HG03103 (cell line): ENCODE results near the gene HOXC6.

Experiments
- ATAC-seq: cut with Tn5 transposase; IDR thresholded peaks from one replicate; pipeline ENCODE4 v1.9.1; 2021; ENCODE audit warnings: low read depth; ENCODE audit not compliant: unreplicated experiment

Gene HOXC6

GRCh38 chr12:54025499-54026405, 2.5 kb upstream of the HOXC6 start:
- no peak for ATAC-seq

DNA sequence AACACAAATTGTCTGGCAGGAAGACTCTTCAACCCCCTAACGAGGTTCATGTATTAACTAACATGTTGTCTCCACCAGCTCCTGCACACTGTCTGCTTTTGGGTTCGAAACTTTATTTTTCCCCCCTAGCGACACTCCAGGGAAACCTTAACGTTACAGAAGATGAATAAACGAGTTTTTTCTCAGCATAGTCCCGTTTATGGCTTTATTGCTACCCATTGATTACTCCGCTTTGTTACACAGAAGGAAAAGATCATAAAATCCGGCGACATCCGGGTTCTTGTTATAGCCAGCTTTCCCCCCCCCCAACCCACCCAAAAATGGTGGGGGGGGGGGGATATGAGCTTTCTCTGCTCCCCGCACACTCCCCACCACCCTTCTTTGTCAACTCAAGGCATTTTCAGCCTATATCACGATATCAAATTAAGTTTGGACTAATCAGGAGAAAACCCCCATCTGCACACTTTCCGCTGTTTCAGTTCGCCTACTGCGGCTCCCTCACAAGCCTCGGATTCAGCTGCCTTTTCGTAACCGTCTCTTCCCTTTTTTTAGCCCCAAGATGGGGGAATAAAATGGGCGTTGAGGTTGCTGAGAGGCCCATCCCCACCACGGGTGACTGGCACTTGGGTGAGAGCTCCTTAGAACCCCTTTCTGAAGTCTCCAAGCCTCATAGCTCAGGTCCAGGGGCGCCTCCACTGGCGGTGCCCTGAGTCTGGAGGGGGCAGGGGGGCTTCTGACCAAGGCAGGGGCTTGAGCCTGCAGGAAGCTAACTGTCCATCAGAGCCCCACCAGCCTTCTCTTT, 1.4 kb upstream of the HOXC6 start:
- no peak for ATAC-seq

- no peak for ATAC-seq
These were observed 826 bp upstream of the HOXC6 start for GRCh38 chr12:54027442-54027786.

DNA sequence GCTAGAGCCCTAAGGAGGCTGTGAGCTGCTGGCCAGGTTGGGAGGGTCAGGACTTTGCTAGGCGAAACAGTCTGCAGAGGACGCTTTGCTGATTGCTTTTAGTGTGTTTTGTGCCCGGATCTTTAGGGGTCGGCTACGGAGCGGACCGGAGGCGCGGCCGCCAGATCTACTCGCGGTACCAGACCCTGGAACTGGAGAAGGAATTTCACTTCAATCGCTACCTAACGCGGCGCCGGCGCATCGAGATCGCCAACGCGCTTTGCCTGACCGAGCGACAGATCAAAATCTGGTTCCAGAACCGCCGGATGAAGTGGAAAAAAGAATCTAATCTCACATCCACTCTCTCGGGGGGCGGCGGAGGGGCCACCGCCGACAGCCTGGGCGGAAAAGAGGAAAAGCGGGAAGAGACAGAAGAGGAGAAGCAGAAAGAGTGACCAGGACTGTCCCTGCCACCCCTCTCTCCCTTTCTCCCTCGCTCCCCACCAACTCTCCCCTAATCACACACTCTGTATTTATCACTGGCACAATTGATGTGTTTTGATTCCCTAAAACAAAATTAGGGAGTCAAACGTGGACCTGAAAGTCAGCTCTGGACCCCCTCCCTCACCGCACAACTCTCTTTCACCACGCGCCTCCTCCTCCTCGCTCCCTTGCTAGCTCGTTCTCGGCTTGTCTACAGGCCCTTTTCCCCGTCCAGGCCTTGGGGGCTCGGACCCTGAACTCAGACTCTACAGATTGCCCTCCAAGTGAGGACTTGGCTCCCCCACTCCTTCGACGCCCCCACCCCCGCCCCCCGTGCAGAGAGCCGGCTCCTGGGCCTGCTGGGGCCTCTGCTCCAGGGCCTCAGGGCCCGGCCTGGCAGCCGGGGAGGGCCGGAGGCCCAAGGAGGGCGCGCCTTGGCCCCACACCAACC, 1.5 kb downstream of the HOXC6 start:
- no peak for ATAC-seq

DNA sequence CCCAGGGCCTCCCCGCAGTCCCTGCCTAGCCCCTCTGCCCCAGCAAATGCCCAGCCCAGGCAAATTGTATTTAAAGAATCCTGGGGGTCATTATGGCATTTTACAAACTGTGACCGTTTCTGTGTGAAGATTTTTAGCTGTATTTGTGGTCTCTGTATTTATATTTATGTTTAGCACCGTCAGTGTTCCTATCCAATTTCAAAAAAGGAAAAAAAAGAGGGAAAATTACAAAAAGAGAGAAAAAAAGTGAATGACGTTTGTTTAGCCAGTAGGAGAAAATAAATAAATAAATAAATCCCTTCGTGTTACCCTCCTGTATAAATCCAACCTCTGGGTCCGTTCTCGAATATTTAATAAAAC, 2.2 kb downstream of the HOXC6 start:
- ATAC-seq = no peak

GRCh38 chr12:54030889-54031471, 2.7 kb downstream of the HOXC6 start:
- no peak for ATAC-seq

- ATAC-seq = no peak
These were observed 3.2 kb downstream of the HOXC6 start for GRCh38 chr12:54031480-54031879.

DNA sequence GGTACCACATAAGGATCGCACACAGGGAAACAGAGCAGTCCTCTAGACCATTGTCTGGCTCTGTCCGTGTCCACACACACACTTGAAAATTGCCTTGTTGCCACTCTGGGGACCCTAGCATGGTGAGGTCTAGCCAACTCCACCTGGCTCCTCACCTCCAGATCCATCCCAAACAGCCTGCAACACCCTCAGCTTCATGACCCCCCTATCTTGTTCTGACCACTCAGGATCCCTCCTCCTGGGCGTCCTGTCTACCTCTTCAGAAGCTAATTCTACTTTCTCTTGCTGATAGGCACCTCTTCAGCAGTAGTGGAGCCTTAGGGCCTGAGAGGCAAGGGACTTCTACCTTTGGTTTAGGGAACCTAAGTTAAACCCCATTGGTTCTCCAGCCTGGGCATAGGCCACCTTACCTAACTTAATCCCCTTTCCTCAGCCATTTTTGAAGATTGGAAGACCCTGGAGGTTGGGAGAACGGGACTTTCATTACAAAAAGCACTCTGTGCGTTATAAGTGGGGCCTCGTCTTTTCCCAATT, 3.9 kb downstream of the HOXC6 start:
- no peak for ATAC-seq

- no peak for ATAC-seq
These were observed 4.4 kb downstream of the HOXC6 start, which contains the start of gene HOXC5 for GRCh38 chr12:54032627-54033100. TSS of gene HOXC5 (plus strand) at chr12:54033050. CDS start at chr12:54033123, 73 bp downstream.

DNA sequence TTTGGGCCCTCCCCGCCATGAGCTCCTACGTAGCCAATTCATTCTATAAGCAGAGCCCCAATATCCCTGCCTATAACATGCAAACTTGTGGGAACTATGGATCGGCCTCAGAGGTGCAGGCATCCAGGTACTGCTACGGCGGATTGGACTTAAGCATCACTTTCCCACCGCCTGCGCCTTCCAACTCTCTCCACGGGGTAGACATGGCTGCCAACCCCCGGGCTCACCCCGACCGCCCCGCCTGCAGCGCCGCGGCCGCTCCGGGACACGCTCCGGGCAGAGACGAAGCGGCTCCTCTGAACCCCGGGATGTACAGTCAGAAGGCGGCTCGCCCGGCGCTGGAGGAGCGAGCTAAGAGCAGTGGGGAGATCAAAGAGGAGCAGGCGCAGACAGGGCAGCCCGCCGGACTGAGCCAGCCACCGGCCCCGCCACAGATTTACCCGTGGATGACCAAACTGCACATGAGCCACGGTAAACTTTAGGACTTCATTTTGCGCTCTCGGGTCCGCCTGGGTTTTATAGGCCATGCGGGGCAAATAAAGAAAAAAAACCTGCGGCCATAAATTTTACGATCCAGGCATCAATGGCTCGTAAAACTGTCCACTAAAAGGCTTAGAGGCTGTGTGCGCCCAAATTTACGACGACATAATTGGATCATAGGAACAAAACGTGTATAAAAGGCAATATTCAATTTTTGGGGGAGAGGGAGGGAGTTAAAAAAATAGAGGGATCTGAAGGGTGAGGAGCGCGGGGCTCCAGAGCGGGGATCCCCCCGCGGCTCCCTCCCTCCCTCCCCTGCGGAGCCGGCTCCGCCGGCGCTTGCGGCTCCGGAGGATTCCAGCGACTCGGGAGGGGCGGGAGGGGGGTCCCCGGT, 5.1 kb downstream of the HOXC6 start:
- no peak for ATAC-seq

DNA sequence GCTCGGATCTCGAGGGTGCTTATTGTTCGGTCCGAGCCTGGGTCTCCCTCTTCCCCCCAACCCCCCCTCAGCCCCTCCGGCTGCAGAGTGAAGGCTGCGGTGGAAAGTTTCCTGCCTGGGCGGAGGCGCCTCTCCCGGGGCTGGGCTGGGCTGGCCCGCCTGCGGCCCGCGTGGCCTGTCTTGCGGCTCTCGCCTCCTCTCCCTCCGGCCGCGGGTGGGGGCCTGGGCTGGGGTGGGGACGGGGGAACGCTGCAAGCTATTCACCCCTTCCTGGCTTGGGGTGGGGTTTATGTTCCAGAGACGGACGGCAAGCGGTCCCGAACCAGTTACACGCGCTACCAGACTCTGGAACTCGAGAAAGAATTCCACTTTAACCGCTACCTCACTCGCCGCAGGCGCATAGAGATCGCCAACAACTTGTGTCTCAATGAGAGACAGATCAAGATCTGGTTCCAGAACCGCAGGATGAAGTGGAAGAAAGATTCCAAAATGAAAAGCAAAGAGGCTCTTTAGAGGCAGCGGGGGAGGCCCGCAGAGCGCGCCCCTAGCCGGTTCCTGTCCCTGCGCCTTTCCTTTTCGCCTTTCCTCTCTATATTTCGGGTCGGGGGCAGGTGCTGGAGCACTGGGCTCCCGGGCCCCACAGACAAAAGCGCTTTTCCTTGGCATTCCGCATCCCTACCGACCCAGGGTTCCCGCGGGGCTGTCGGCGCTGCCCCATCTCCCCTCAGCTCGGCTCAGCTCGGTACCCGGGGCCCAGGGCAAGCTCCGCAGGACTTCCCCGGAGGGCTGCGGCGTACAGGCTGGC, 5.9 kb downstream of the HOXC6 start:
- ATAC-seq = no peak

GRCh38 chr12:54034785-54035310, 6.6 kb downstream of the HOXC6 start:
- no peak for ATAC-seq

DNA sequence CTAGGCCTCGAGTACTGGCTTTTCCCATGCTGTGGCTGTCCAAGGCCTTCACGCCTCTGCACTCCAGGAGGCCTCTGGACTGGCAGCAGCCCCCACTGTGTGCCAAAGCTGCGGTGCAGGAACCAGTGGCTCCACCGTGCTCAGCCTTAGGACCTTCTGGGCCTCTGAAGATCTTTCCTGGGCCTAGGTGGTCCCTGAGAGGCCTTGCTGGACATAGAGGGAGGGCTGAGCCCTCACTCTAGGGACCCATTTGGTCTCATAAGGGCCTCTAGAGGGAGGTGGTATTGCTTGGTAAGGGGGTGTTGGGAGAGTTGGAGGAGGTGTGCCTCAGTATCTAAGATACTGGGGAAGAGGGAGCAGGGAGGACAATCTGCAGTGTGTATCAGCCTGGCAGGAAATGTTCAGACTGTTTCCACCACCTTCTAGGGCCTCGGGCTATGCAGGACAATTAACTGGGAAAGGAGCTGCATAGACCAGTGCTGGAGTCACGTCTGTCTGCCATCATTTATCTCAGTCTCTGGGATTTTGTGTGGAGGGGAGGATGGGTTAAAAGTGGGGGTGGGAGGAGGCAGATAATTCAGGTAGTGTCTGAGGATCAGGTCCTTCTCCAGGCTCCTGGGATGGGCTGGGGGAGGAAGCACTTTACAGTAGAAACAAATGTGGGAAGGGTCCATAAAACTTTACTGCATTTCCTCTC, 7.5 kb downstream of the HOXC6 start:
- ATAC-seq = no peak

DNA sequence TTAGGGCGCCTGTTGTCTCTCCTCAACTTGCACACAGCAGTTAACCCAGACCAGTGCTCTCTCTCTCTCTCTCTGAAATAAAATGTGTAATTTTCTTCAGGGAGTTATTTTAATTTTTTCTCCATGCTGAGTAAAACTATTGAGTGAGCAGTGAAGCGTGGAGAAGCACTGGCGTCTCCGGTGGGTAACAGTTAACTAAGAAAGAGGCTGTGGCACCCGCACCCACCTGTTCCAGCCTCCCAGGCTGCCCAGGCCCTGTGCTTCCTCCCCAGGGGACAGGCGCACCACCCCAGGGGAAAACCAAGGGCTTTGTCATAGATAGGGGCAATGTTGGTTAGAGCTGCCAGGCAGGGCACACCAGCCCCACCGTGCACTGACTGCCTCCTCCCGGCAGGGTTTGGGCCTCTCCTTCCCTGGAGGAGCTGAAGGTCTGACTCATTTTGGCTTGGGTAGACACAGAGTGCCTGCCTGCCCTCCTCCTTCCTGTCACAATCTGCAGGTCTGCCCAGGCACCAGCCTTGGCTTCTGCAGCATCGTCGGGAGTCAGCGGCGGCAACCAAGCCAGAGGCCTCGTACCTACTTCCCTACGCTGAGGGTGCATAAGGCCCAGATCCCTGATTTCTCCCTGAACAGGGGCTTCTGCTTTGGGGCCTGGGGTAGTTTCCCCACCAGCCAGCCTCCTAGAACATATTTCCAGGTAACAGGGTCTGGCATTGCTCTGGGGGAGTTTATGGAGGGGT, 8.6 kb downstream of the HOXC6 start:
- ATAC-seq = no peak

GRCh38 chr12:54037360-54038283, 9.4 kb downstream of the HOXC6 start:
- no peak for ATAC-seq
